Thymus (tissue), 11 donors: ENCODE results near the gene ADGRB3. TPM values are rescaled to one million over a fixed set of nuclear protein-coding genes. Genes with fewer than 3 reads are reported as not detected.
"Not testable (repeated sequence)": the region's sequence is repeated elsewhere in the genome, so short reads cannot be mapped to it uniquely, and the experiment has no call there.

Experiments used
- DNase-seq, 9 donors: peaks; one replicate each; pipeline ENCODE4 v3.0.0-alpha.2; 2013; ENCODE audit warnings: low spot score in 9 of 9, low read depth in 6 of 9, missing footprints in 1 of 9
- H3K27ac ChIP-seq, 2 donors: one replicate each; pipeline ENCODE4 v1.5.1; 2013; ENCODE audit warnings: control low read depth in 1 of 2, low read depth in 1 of 2, low read length in 1 of 2, mild to moderate bottlenecking in 1 of 2, moderate library complexity in 1 of 2
- H3K27me3 ChIP-seq, 2 donors: one replicate each; pipeline ENCODE4 v1.5.1; 2013; ENCODE audit warnings: low read length in 1 of 2; ENCODE audit not compliant: control insufficient read depth in 2 of 2, insufficient read depth in 1 of 2
- H3K36me3 ChIP-seq, 2 donors: one replicate each; pipeline ENCODE4 v1.5.1; 2013; ENCODE audit warnings: low read length in 1 of 2, mild to moderate bottlenecking in 1 of 2, moderate library complexity in 1 of 2; ENCODE audit not compliant: control insufficient read depth in 2 of 2, insufficient read depth in 2 of 2
- H3K4me1 ChIP-seq, 2 donors: one replicate each; pipeline ENCODE4 v1.5.1; 2013; ENCODE audit warnings: low read length in 2 of 2; ENCODE audit not compliant: control insufficient read depth in 2 of 2, insufficient read depth in 2 of 2
- H3K4me3 ChIP-seq, 2 donors: one replicate each; pipeline ENCODE4 v1.5.1; 2013; ENCODE audit warnings: low read length in 2 of 2, control low read depth in 1 of 2, mild to moderate bottlenecking in 1 of 2
- H3K9me3 ChIP-seq, 2 donors: one replicate each; pipeline ENCODE4 v1.5.1; 2013; ENCODE audit warnings: low read length in 1 of 2, mild to moderate bottlenecking in 1 of 2; ENCODE audit not compliant: control insufficient read depth in 2 of 2, insufficient read depth in 1 of 2
- WGBS: extraction: QIAGEN DNeasy Blood & Tissue Kit; methylation state at CpG from one replicate; pipeline ENCODE4 v1.1.7; 2013; 5-methylcytosine and 5-hydroxymethylcytosine counted together
- polyA plus RNA-seq: library from polyadenylated mRNA; stranded (reverse); fragments of 200-250 nt; gene quantifications from one replicate; pipeline ENCODE4 v1.2.3, GENCODE V29; 2013
- total RNA-seq: library from RNA; stranded (reverse); fragments of 120-200 nt; gene quantifications from one replicate; pipeline ENCODE4 v1.2.4, GENCODE V29; 2013
- donor health status: healthy.

Gene ADGRB3
- total and polyA plus RNA-seq, 2 donors = 0.09 TPM

DNA sequence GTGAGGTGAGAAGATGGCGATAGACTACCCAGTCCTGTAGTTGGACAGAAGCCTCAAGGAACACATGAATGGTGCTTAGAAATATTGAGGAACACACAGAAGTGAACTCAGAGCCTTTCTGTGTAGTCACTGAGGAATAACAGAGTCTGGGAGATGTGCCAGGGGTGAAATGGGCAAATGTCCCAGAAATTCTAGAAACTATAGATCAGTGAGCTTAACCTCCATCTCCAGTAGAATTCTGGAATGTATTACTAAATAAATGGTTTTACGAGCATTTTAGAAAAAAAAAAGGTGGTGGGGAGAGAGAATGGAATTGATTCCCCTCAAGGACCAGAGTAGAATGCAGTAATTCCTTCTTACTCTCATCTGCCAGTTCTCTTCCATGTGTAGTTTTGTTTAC is 781.7 kb downstream of the ADGRB3 start:
- no peak for DNase-seq
- H3K9me3 ChIP-seq = no peaks in the 10 kb centered on the region
- no peaks in the 10 kb centered on the region for H3K36me3 ChIP-seq
- H3K27ac ChIP-seq = no peak overlapping the region
- 83% methylated on average over 2 of the region's 2 CpGs for WGBS
- no peaks in the 10 kb centered on the region for H3K27me3 ChIP-seq
- H3K4me3 ChIP-seq = no peak overlapping the region
- H3K4me1 ChIP-seq = no peaks in the 10 kb centered on the region

DNA sequence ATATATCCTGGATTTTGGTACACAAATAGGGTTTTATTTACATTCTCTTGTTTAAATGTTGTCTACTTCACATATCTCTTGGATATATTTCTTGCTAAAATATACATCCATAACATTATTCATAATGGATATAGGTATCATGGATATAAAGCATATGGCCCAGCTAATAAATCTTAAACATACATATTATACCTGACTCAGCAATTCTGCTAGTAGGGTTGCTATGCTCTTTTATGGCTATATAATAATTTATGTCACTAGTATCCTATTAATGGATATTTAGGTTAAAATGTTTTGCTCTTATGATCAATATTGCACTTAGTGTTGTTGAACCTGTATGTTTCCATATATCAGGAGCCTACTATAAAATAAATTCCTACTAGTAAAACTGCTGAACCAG is 786.2 kb downstream of the ADGRB3 start:
- no peaks in the 10 kb centered on the region for H3K4me1 ChIP-seq
- no peaks in the 10 kb centered on the region for H3K36me3 ChIP-seq
- H3K4me3 ChIP-seq = no peak overlapping the region
- H3K9me3 ChIP-seq = no peaks in the 10 kb centered on the region
- DNase-seq = no peak
- H3K27ac ChIP-seq = no peak overlapping the region
- H3K27me3 ChIP-seq = no peaks in the 10 kb centered on the region

DNA sequence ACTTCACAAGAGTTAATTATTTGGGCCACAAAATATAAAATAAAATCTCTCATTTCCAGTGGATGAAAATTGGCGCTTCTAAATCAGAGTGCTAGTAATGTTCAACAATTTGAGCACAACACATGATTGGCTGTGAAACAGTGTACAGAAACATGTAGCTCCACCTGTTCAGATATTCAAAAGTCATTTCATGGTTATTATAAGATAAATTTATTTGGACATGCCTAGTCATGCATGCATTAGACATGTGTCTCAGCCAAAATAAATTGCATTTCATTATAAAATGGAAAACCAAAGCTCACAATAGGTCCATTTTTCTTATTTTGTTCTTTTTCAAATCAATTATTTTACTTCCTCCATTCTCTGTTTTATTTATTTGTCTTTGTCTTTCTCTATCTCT is 786.9 kb downstream of the ADGRB3 start:
- no peak overlapping the region for H3K27ac ChIP-seq
- no peaks in the 10 kb centered on the region for H3K27me3 ChIP-seq
- 93% methylated on average over 1 of the region's 1 CpG for WGBS
- no peak for DNase-seq
- H3K9me3 ChIP-seq = no peaks in the 10 kb centered on the region
- H3K4me1 ChIP-seq = no peaks in the 10 kb centered on the region
- no peaks in the 10 kb centered on the region for H3K36me3 ChIP-seq
- no peak overlapping the region for H3K4me3 ChIP-seq

DNA sequence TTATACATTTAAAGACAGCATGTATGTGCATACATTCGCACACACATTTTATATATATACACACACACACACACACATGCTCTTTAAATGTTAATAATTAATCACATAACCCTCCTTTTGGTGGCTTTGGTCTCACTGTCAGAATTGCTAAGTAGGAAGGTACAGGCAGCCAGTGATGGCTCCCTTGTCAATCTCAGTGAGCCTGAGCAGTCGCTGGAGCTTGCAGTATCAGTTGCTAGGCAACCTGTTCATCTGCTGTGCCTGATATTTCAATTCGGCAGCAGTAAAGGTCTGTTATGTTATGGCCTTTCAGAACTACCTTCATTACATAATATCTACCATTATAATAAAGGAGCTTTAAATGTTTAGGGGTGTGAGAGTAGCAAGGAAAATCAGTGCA is 787.4 kb downstream of the ADGRB3 start:
- Histone ChIP-seq H3K9me3 (no peaks in the 10 kb centered on the region), H3K27me3 (no peaks in the 10 kb centered on the region), H3K27ac (no peak overlapping the region), H3K4me1 (no peaks in the 10 kb centered on the region), H3K36me3 (no peaks in the 10 kb centered on the region), H3K4me3 (no peak overlapping the region)
- 80% methylated on average over 3 of the region's 3 CpGs for WGBS
- DNase-seq = no peak

DNA sequence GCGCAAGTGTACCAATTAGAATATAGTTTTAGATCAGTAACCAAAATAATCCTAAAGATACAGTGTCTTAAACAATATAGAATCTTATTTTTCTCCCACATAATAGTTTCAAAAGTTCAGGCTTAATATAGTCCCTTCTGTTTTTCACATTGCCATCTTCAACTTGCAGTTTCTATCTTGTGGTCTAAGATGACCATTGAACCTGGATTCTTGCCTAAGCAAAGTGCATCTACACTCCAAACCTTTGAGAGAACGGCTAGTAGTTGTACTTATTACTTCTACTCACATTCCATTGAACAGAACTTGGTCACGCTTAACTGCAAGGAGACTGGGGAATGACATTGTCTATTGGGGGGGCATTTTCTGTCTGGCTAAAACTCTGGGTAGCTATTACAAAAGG is 788.7 kb downstream of the ADGRB3 start:
- H3K27ac ChIP-seq = no peak overlapping the region
- H3K9me3 ChIP-seq = no peaks in the 10 kb centered on the region
- WGBS = 92% methylated on average over 3 of the region's 3 CpGs
- no peak overlapping the region for H3K4me3 ChIP-seq
- no peaks in the 10 kb centered on the region for H3K27me3 ChIP-seq
- DNase-seq = no peak
- no peaks in the 10 kb centered on the region for H3K4me1 ChIP-seq
- H3K36me3 ChIP-seq = no peaks in the 10 kb centered on the region

DNA sequence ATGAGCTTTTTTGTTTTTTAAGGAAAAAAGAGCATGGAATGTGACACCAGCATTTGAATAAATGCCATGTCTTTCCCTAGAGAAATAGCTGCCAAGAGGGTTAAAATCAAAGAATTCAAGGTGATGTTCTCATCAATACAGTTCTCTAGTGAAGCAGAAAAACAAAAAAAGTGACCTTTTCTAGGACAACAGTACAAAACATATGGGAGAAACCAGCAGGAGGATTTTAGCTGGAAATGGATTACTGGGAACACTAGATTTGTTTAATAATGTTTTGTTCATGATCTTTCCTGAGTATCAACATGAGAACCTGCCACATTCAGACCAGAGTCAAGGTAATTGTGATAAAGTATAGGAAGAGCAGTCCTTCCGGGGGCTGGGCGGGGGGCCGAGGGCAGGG is 789.5 kb downstream of the ADGRB3 start:
- no peak for DNase-seq
- WGBS = 52% methylated on average over 3 of the region's 3 CpGs
- no peak overlapping the region for H3K27ac ChIP-seq
- no peaks in the 10 kb centered on the region for H3K27me3 ChIP-seq
- no peak overlapping the region for H3K4me3 ChIP-seq
- no peaks in the 10 kb centered on the region for H3K9me3 ChIP-seq
- no peaks in the 10 kb centered on the region for H3K36me3 ChIP-seq
- H3K4me1 ChIP-seq = no peaks in the 10 kb centered on the region

DNA sequence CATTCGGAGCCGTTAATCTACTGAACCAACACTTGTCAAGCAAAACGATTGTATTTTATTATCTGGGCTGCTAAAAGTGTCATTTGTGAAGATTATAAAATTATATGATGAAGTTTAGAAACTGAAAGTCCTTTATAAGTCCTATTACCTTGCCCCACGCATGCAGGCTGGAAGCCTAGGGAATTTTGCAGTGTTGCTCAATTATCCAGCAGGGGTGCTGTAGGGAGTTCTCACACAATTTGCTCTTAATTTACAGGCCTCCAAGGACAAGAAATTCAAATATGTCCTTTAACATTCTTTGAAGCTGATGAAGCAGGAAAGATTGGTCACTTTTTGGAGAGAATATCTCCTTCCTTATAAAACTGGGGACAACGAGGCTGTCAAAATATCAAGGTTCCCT is 792.8 kb downstream of the ADGRB3 start:
- H3K36me3 ChIP-seq = no peaks in the 10 kb centered on the region
- no peak overlapping the region for H3K4me3 ChIP-seq
- no peak overlapping the region for H3K27ac ChIP-seq
- DNase-seq = no peak
- H3K9me3 ChIP-seq = peaks cover 0 to 5% of the 10 kb centered on the region in 2 donors
- no peaks in the 10 kb centered on the region for H3K27me3 ChIP-seq
- no peaks in the 10 kb centered on the region for H3K4me1 ChIP-seq
- 85% methylated on average over 5 of the region's 5 CpGs for WGBS

DNA sequence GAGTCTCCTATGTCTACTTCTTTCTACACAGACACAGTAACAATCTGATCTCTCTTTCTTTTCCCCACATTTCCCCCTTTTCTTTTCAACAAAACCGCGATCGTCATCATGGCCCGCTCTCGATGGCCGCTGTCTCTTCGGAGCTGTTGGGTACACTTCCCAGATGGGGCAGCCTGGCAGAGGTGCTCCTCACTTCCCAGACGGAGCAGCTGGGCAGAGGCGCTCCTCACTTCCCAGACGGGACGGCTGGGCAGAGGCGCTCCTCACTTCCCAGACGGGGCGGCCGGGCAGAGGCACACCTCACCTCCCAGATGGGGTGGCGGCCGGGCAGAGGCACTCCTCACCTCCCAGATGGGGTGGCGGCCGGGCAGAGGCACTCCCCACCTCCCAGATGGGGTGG is 797.1 kb downstream of the ADGRB3 start:
- H3K4me3 ChIP-seq, H3K27me3 ChIP-seq, DNase-seq, H3K36me3 ChIP-seq, H3K27ac ChIP-seq, H3K4me1 ChIP-seq, H3K9me3 ChIP-seq: not testable (repeated sequence)
- 93% methylated on average over 19 of the region's 19 CpGs for WGBS

DNA sequence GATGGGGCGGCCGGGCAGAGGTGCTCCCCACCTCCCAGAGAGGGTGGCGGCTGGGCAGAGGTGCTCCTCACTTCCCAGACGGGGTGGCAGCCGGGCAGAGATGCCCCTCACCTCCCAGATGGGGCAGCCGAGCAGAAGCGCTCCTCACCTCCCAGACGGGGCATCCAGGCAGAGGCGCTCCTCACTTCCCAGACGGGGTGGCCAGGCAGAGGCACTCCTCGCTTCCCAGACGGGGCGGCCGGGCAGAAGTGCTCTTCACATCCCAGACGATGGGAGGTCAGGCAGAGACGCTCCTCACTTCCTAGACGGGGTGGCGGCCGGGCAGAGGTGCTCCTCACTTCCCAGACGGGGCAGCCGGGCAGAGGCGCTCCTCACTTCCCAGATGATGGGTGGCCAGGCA is 798.0 kb downstream of the ADGRB3 start:
- not testable (repeated sequence) for H3K36me3 ChIP-seq, H3K9me3 ChIP-seq, H3K27me3 ChIP-seq, H3K4me1 ChIP-seq, DNase-seq, H3K4me3 ChIP-seq, H3K27ac ChIP-seq
- 86% methylated on average over 22 of the region's 22 CpGs for WGBS

DNA sequence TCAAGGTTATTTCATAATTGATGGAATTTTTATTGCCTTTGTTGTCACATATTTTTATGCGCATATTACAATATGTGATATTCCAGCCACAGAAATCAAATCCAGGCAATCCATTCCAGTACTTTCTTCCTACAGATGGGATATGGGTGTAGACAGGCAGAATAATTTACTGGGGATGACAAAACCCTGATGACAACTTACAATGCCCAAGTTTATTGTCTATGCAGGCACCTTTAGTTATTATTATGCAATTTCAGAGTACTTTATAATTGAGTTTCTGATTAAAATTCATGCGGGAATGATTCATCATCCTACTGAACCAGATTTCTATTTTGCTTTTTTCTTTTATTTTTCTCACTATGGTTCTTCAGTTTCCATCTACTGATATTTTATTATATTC is 803.0 kb downstream of the ADGRB3 start:
- no peaks in the 10 kb centered on the region for H3K36me3 ChIP-seq
- no peak for DNase-seq
- no peak overlapping the region for H3K27ac ChIP-seq
- H3K9me3 ChIP-seq = peaks cover 0 to 2% of the 10 kb centered on the region in 2 donors
- WGBS = 98% methylated on average over 2 of the region's 2 CpGs
- no peaks in the 10 kb centered on the region for H3K4me1 ChIP-seq
- H3K4me3 ChIP-seq = no peak overlapping the region
- no peaks in the 10 kb centered on the region for H3K27me3 ChIP-seq
